ENCODE results near the gene RRM2.

- TF ChIP-seq CTCF (conservative IDR thresholded peaks at IDR 0.05 in 1 of 2, IDR thresholded peaks at IDR 0.05 in 1 of 2; ENCODE audit: low read depth in 1 of 2, low read length in 2 of 2) = no peak
- no peak for TF ChIP-seq EZH2 (IDR thresholded peaks at IDR 0.05; ENCODE audit: low read length, missing control alignments)
Observed at GRCh38 chr2:10178751-10179150, 56.2 kb downstream of the RRM2 start.
